Measurements from ENCODE around the gene NFKB2.

The NFKB2 gene

DNA sequence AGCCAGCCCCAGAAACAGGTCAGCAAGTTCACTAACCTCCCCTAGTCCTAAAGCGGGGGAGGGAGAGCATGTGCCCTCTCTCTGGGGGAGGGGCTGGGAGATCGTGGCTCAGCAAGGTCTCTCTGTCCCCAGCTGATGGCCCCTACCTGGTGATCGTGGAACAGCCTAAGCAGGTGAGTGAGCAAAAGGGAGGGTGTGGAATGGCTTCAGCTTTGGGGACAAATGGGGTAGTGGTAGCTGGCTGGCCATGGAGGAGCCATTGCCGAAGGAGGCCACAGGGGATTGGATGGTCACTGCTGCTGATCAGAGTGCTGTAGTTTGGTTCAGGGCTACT, 779 bp downstream of the NFKB2 start:
- peak in 1 of 2 donors; percentile 31 for DNase-seq

DNA sequence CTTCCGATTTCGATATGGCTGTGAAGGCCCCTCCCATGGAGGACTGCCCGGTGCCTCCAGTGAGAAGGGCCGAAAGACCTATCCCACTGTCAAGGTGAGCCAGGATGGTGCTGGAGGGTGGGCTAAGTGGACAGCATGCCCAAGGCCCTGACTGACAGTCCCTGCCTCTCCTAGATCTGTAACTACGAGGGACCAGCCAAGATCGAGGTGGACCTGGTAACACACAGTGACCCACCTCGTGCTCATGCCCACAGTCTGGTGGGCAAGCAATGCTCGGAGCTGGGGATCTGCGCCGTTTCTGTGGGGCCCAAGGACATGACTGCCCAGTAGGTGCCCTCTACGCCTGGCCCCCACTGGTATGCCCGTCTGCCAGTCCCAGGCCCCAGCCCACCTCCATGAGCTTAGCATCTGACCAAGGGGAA, 1.2 kb downstream of the NFKB2 start:
- DNase-seq: no peak

DNA sequence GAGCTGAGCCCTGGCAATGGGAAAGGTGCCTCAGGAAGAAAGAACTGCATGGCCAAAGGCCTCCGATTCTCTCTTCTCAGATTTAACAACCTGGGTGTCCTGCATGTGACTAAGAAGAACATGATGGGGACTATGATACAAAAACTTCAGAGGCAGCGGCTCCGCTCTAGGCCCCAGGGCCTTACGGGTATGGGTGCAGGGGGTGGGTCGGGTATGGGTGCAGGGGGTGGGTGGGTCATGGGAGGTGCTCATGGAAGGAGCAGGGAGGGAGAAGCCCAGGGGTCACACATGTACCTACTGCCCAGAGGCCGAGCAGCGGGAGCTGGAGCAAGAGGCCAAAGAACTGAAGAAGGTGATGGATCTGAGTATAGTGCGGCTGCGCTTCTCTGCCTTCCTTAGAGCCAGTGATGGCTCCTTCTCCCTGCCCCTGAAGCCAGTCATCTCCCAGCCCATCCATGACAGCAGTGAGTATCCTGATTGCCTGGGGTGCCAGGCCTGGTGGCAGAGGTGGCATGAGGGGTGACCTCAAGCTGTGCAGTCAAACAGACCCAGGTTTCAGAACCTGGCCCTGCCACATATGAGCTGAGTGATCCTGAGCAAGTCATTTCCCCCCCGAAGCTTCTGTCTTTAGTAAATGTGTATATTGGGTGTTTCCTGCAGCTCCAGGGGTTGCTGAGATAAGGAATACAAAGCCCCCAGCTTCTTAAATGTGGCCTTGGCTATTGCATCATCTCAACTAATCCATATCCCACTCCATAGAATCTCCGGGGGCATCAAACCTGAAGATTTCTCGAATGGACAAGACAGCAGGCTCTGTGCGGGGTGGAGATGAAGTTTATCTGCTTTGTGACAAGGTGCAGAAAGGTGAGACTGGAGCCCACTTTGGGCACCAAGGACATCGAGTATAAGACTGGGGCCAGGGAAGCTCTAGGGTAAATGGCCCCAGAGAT, 2.0 kb downstream of the NFKB2 start:
- peak in 1 of 2 donors; percentile 10 for DNase-seq

DNA sequence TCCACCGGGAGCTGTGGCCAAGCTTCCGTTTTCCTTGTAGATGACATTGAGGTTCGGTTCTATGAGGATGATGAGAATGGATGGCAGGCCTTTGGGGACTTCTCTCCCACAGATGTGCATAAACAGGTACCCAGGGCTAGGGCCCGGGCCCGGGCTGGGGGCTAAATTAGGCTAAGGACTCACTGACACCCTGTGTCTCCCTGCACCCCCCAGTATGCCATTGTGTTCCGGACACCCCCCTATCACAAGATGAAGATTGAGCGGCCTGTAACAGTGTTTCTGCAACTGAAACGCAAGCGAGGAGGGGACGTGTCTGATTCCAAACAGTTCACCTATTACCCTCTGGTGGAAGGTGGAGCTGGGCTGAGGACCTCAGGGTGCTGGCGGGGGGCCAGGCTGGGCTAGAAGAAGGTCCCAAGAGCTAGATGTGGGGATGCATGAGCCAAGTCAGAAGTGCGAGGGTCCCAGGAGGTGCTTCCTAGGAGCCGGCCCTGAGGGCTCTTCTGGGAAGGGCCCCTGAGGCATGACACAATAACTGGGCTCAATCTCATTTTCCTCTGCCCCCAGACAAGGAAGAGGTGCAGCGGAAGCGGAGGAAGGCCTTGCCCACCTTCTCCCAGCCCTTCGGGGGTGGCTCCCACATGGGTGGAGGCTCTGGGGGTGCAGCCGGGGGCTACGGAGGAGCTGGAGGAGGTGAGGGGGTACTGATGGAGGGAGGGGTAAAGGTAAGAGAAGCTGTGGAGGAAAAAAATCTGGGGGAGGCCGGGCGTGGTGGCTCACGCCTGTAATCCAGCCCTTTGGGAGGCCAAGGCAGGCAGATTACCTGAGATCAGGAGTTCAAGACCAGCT, 2.9 kb downstream of the NFKB2 start:
- DNase-seq: peak in 1 of 2 donors; percentile 11

DNA sequence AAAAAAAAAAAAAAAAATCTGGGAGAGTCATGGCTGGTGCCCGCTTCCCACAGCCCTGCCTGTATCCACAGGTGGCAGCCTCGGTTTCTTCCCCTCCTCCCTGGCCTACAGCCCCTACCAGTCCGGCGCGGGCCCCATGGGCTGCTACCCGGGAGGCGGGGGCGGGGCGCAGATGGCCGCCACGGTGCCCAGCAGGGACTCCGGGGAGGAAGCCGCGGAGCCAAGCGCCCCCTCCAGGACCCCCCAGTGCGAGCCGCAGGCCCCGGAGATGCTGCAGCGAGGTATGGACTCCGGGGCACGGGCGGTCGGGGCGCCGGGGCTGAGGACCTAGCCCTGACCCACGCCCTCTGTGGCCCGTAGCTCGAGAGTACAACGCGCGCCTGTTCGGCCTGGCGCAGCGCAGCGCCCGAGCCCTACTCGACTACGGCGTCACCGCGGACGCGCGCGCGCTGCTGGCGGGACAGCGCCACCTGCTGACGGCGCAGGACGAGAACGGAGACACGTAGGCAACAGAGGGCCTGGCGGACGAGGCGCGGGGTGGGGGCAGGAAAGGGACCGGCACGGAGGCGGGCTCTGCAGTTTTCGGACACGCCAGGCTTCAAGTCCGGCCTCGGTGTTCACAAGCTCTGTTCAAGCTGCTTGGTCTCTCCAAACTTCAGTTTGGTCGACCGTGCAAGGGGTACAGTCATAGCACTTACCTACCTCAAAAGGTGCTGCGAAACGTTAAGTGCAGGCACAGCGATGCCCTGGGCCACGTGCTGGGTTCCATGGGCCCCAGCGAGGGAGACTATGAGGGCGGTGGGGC, 3.9 kb downstream of the NFKB2 start:
- DNase-seq: peak; percentile 89 to 91

DNA sequence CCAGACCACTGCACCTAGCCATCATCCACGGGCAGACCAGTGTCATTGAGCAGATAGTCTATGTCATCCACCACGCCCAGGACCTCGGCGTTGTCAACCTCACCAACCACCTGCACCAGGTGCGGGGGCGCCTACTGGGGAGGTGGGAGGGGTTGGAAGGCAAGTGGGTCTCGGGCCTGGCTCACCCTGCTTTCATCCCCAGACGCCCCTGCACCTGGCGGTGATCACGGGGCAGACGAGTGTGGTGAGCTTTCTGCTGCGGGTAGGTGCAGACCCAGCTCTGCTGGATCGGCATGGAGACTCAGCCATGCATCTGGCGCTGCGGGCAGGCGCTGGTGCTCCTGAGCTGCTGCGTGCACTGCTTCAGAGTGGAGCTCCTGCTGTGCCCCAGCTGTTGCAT, 4.6 kb downstream of the NFKB2 start:
- DNase-seq: peak in 1 of 2 donors; percentile 12

DNA sequence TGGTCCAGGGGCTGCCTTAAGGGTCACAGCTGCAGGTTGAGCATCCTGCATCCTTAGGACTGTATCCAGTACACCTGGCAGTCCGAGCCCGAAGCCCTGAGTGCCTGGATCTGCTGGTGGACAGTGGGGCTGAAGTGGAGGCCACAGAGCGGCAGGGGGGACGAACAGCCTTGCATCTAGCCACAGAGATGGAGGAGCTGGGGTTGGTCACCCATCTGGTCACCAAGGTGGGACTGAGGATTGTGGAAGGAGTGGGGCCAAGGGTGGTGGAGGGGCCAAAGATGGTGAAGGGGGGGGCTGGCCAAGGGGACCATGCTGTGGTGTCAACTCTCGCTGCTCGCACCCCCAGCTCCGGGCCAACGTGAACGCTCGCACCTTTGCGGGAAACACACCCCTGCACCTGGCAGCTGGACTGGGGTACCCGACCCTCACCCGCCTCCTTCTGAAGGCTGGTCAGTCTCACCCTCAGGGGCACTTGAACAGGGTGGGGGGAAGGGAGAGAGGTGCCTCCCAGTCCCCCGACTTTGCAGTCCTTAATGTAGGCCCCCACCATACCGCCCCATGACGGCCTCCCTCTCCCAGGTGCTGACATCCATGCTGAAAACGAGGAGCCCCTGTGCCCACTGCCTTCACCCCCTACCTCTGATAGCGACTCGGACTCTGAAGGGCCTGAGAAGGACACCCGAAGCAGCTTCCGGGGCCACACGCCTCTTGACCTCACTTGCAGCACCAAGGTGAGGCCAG, 5.3 kb downstream of the NFKB2 start:
- no peak for DNase-seq

DNA sequence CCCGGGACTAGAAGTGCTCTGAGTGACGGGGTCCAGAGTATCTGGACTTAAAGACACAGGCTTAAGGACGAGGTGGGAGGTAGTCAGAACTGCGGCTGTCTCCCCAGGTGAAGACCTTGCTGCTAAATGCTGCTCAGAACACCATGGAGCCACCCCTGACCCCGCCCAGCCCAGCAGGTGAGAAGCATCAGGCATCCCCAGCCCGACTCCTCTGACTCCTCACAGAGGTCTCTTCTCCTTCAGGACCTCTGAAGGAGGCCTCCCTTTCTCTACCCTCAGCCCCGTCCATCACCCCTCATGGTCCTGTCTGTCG, 5.8 kb downstream of the NFKB2 start:
- DNase-seq: no peak

DNA sequence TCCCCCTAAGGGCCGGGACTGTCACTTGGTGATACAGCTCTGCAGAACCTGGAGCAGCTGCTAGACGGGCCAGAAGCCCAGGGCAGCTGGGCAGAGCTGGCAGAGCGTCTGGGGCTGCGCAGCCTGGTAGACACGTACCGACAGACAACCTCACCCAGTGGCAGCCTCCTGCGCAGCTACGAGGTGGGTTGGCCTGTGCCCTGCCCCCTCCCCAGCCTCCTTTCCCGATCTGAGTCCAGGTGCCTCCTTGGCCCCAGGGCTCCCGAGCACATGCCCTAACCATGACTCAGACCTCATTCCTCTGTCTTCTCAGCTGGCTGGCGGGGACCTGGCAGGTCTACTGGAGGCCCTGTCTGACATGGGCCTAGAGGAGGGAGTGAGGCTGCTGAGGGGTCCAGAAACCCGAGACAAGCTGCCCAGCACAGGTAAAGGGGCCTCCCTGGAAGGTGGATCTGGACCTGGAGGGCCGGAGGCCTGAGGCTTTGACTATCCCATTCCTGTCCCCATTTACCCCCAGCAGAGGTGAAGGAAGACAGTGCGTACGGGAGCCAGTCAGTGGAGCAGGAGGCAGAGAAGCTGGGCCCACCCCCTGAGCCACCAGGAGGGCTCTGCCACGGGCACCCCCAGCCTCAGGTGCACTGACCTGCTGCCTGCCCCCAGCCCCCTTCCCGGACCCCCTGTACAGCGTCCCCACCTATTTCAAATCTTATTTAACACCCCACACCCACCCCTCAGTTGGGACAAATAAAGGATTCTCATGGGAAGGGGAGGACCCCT, 6.4 kb downstream of the NFKB2 start:
- DNase-seq: peak in 1 of 2 donors; percentile 12

DNA sequence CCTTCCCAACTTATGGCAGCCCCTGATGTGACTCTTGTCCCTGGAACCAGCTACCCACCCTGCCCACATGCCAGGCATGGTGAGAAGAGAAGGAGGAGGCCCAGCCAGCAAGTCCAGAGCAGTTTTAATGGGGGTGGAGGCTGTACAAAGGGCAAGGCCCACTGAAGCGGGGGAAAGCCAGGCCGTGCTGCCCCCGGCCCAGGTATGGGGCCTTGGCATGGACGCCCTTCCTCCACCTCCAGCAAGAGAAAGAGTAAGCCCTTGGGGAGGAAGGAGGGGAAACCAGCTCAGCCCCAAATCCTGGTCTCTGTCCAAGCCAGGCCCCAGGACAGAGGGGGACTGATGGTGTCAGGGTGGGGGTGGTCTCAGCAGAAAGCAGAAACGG, 7.0 kb downstream of the NFKB2 start:
- peak in 1 of 2 donors; percentile 8 for DNase-seq

DNA sequence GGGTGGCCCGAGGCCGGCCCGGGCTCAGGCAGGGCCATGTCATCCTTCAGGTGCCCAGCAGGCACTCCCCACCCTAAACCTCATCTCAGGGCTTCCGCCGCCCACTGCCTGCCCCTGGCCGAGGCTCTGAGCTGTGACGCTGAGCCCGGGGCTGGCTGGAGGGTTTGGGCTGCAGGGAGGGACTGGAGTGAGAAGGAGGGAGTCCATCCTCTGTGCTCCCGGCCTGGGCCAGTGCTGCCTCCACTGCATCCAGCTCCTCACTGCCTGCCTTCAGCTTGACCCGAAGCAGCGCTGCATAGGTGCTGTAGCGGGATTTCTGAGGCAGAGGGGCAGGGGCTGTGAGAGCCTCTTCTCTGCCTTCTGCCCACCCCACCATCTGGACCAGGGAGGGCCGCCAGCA, 7.6 kb downstream of the NFKB2 start:
- DNase-seq: peak in 1 of 2 donors; percentile 13

DNA sequence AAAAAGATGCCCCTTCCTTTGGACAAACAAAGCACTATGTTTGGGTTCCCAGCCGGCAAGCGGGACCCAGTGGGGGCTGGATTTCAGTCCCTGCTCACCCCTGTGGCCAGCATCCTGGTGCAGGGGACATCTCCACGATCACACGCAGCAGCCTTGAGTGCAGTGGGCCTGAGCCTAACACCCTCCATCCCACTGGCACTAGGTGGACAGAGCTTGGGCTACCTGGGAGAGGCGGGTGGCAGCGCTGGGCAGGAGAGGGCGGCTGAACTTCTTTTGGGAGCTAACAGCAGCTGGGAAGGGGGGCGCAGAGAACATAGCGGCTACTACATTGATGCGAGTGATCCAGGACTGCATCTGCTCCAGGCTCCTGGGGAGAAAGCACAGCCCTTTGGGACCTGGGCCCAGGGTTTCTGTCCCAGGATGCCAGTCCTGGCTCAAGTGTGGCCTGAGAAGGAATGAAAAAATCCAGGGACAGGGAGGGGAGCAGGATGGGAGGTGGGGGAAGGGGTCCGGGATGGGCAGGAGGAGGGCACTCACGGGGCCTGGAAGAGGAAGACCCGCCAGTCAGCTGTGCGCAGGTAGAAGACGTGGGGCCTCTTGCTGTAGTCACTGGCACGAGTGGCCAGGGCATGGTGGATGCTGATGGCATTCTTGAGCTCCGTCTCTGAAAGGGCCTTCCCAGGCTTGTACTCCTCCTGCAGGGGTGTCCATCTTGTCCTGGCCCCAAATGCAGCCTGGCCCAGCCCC, 9.0 kb downstream of the NFKB2 start:
- peak; percentile 26 to 40 for DNase-seq

DNA sequence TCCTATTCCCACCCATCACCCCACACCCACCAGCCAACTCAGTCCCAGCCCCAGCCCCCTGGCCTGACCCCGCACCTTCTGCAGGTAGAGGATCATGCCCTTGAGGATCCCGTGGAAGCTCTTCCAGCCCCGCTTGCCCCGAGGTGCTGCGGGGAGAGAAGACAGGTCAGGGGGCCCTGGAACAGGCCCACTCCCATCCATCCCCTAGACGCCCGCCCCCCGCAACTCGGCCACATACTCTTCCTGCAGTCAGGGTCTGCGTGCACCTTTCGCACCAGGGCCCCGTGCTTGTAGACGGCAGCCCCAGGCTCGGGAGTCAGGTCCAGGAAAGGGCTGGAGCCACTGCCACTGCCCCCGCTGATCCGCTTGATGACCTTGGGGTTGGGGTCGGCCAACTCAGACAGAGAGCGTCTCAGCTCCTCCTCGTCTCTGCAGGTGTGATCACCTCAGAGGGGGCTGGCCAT, 9.6 kb downstream of the NFKB2 start:
- DNase-seq: peak in 1 of 2 donors; percentile 36

DNA sequence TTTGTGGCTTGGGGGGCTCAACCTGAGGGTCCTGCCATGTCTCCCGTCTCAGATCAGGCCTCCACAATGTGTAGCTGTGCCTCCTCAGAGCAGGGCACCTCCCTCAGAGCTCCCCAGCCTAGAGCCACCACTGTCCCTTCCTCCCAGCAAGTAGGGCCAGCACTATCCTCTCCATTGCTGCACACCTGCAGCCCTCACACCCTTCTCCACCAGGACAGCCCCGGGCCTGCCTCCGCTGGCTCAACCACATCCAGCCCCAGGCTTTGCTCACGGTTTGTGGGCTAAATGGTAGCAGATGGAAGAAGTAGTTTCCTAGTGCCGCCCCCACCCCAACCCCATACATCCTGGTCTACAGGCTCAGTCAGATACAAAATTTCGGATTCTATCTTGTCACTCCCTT, 10.1 kb downstream of the NFKB2 start:
- DNase-seq: peak in 1 of 2 donors; percentile 39

DNA sequence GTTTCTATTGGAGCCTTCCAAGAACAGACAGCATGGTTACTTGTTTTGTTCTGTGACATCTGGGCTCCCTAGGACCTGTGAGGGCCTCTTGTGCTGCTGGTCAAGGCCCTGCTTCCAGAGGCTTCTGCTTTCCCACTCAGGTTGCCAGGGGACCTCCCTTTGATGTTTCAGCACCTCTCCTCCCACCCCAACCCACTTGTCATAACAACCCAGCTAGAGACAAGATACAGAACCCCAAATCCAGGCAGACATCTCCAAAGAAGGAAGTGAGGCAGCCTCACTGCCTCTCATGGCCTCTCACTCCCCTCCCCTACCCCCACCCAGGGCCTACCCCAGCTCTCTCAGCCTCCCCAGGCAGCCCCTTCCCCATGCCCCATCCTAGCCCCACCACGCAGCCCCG, 11.3 kb downstream of the NFKB2 start:
- DNase-seq: peak in 1 of 2 donors; percentile 25

DNA sequence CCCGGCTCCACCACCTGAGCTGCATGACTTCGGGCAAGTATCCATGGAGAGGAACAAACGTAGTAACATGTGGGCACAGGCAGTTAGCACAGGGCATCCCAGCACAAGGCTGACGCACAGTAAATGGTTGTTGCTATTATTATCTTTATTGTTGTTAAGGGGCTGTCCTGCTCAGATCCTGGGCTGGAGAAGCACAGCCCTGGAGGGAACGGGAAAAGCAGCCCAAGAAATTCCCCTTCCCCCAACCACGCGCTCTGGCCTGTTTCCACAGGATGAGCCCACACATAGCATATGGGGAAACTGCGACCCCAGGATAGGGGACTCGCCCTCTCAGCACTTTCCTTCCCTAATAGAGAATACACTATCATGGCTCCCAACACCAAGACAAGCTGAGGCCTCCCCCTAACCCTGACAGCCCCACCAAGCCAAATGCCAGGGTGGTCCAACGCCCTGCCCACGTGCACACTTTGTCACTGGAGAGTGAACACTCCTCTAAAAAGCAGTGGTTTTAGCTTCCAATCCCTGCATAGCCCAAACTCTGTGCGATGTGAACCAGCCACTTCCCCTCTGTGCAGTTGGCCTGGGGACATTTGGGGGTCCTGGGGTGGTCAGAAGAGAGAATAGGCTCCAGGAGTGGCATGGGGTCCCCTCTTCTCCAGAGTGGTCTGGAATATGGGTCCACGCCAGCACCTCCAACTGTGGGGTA, 12.1 kb downstream of the NFKB2 start:
- DNase-seq: peak in 1 of 2 donors; percentile 11

DNA sequence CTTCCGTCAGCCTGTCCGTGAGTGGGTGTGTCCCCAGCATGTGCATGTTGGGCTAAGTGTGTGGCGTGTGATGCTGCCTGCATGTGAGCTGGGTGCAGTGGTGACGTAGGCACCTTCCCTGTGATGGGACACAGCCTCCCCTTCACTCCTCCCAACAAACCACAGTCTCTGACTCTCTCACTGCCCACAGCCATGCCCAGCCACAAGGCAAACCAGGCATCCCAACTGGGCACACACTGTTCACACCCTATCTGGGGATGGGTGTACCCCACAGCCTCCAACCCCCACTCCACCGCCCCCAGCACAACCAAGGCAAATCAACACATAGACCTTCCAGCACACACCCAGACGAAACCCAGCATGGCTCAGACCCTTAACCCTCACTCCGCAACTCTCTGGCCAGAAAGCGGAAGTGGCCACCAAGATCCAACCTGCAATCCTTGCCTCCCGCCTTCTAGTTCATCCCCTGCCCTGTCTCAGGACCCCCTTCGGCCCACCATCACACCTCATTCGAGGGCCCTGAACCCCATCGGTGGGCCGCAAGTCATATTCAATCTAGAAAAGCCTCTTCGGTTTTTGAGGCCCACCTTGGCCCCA, 12.7 kb downstream of the NFKB2 start:
- peak in 1 of 2 donors; percentile 15 for DNase-seq

DNA sequence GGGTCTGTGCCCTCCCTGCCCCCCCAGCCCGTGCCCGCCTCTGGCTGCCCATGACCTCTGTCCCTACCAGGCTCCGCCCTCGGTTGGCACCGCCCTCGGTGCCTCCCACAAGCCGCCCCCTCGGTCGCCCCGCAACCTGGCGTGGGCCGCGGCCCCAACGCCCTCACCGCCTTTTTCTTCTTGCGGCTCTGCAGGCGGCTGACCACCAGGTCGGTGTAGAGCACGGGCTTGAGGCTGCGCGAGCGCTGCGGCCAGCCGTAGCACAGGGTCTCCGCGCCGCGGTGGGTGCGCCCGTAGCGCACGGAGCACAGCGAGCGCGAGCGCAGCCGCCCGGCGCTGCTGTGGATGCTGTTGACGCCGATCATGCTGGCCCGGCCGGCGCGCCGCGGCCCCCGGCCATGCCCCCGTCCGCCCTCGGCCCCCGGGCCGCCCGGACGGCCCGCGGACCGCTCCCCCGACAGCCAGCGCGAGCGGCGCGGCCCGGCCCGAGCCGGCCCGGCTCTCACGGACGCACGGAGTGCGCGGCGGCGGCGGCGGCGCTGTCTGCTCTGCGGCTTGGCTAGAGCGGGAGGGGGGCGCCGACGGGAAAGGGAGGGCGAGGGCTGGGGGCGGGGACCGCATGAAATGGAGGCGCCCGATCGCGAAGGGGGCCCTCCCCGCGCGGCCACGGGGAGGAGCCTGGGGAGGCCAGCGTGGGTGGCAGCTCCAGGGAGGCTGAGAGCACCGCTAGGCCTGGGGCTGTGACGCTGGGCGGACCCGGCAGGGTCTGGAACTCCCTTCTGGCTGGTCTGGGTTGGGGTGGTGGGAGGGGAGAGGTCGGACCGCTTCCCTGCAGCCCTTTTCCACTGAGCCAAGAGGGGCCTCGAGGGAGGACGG, 13.5 kb downstream of the NFKB2 start:
- peak; percentile 72 to 77 for DNase-seq
